Measurements from ENCODE around the gene PRKCB.

PRKCB gene

GRCh38 chr16:23945243-23945642 lies 109.5 kb downstream of the PRKCB start:
- no peak for DNase-seq

GRCh38 chr16:23947838-23948237 lies 112.1 kb downstream of the PRKCB start:
- no peak for DNase-seq

GRCh38 chr16:23948949-23949411 lies 113.2 kb downstream of the PRKCB start:
- peak; percentile 63 for DNase-seq

DNA sequence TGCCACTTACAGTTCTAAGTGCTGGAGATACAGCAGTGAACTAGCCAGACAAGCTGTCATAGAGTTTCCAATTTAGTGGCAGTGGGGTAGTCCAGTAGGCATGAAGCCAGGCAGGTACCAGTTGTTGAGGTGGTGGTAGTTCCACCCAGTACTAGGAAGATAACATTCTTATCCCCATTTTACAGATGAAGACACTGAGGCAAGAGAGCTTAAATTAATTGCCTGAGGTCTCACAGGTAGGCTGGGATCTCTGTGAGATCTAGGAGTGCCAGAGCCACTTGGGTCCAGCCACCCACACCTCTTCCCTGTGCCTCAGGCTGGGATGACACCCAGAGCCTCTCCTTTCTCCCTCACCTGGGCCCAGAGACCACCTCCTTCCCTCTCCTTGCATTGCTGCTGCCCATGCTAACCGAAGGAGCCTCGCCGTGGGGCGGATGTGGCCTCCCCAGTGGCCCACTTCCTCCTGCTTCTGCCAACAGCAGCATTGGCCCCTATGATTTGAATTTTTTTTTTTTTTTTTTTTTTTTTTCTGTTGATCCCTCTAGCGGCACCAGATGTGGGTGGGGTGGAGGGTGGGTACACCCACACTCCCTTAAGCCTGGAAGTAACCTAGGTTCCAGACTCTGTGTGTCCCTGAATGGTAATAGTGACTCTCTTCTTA lies 114.0 kb downstream of the PRKCB start:
- peak; percentile 74 for DNase-seq

- DNase-seq = no peak
Measured at GRCh38 chr16:23950291-23950894, 114.6 kb downstream of the PRKCB start.

GRCh38 chr16:23950898-23951297 lies 115.1 kb downstream of the PRKCB start:
- no peak for DNase-seq

- peak; percentile 91 for DNase-seq
Measured at GRCh38 chr16:23952128-23952970, 116.6 kb downstream of the PRKCB start.

- DNase-seq = no peak
Measured at GRCh38 chr16:23952971-23953300, 117.2 kb downstream of the PRKCB start.

- no peak for DNase-seq
Measured at GRCh38 chr16:23953476-23953875, 117.7 kb downstream of the PRKCB start.

GRCh38 chr16:23955088-23955487 lies 119.3 kb downstream of the PRKCB start:
- DNase-seq = no peak

DNA sequence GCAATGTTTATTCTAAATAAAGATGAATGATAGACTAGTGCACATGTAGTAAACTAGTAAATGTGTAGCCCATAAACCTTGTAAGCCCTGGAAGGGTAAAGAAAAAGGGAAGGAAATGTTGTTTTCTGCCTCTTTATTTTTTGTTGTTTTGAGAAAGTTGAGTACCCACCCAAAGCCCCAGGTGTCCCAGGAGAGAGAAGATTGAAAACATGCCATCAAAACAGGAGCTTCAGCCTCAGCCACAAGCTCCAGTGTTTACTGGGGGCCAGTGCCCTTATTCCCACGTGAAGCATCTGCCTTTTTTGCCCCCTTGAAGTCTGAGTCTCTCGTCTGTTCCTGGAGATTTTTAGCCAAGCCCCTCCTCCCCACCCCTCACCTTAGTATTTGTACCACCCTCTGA lies 121.5 kb downstream of the PRKCB start:
- no peak for DNase-seq

DNA sequence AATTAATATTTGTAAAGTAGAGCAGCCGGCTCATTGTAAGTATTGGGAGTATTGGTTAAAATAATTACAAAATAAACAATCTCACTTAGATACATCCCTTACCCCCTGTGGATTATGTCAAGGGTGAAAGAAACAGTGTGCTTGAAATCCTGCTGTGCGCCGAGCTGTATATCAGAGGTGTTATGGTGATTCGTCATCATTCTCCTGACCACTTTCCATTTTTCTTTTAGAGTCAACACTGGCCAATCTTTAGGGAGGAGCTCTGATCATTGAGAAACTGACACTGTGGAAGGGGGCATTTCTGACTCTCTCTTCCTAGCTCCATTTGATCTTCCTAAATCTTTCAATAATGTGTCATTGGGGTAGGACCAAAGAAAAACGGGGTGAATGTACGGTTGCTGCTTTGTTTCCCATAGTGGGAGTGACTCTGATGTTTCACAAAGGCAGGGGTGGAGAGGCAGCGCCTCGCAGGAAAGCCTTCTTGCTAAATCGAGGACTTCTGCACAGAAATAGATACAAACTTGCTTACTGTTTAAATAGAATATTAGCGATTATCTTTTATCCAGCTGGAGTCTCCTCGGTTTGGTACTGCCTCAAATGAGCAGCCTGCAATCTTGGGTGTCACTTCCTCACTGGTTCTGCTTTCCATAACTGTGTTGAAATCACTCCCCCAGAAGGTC lies 123.4 kb downstream of the PRKCB start:
- DNase-seq = peak; percentile 35

DNA sequence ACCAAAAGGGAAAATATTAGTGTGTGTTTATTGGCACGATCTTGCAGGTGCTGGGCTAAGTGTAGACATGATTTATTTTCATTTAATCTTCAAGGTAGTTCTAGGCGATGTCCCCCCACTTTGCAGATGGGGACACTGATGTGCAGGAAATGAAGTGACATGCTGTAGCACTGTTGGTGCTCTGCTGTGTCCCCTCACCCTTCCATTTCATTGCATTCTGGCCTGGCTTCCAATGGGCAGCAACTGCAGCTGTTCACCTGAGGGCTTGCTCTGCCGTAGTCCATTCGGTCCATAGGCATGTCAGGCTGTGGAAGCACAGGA lies 123.9 kb downstream of the PRKCB start:
- no peak for DNase-seq

GRCh38 chr16:23960081-23960885 lies 124.5 kb downstream of the PRKCB start:
- no peak for DNase-seq

DNA sequence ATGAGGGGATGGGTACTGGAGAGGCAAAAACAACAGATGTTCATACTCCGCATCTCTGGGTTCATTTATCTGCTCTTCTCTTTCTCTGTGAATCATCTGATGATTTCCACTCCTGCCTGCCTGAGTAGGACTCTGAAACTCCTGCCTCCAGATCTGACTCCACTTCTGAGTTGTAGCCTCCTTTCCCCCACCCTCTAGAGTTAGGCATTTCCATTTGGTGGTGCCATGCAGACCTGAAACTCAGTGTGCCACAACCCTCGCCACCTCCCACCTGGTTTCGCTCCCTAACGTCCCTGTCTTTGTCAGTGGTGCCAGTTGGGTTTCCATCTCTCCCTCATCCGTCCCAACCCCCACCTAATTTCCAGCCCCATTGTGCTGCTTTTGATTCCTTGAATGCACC lies 126.2 kb downstream of the PRKCB start:
- DNase-seq = no peak

- no peak for DNase-seq
Measured at GRCh38 chr16:23964136-23964535, 128.4 kb downstream of the PRKCB start.

- DNase-seq = no peak
Measured at GRCh38 chr16:23965137-23965733, 129.5 kb downstream of the PRKCB start.

- DNase-seq = peak; percentile 77
Measured at GRCh38 chr16:23966597-23967394, 131.0 kb downstream of the PRKCB start.

DNA sequence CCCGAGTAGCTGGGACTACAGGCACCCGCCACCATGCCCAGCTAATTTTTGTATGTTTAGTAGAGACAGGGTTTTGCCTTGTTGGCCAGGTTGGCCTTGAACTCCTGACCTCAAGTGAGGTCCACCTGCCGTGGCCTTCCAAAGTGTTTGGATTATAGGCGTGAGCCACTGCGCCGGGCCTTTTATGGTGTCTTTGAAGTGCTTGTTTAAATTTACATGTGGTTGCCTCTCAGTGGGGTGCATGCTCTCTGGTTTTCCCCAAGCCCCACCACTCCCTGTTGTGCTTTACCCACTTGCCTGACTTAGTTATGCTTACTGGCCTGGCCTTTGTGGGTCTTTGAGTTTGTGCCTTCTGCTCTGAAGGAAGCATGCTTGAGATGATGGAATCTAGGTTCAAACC lies 132.0 kb downstream of the PRKCB start:
- no peak for DNase-seq

DNA sequence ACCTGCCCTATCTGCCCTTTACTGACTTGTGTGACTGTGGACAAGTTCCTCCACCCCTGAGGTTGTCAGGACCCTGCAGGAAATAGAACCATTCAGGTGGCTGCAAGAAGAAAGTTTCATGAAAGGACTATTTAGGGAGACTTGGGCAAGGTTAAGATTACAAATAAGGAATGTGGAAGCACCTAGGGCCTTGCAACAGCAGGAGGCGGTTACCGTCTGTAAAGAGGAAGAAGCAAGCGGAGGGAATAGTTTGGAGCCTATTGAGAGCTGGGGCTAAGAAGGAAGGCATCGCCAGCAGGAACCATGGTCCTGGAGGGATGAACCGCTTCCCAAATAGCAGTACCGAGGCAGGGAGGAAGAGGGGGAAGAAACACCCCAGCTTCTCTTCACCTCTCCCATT lies 132.4 kb downstream of the PRKCB start:
- DNase-seq = no peak

All from hematopoietic multipotent progenitor cell treated with erythropoietin and hydrocortisone succinate and interleukin-3 and kit ligand, for 8 days (in vitro differentiated cells).